HEK293 (cell line): ENCODE measurements around the gene SMIM41.

Source experiments
- OSR2 ChIP-seq: fragments of 450-650 bp; formaldehyde crosslinking; IDR thresholded peaks from 2 replicates; pipeline ENCODE4 v1.5.1; 2016; ENCODE audit warnings: missing biosample characterization, missing genetic modification characterization
- SP2 ChIP-seq: fragments of 450-650 bp; formaldehyde crosslinking; IDR thresholded peaks from 2 replicates; pipeline ENCODE4 v1.5.1; 2016; ENCODE audit warnings: missing biosample characterization, missing genetic modification characterization
- ZBTB17 ChIP-seq: fragments of 450-650 bp; formaldehyde crosslinking; IDR thresholded peaks from 2 replicates; pipeline ENCODE4 v1.5.1; 2016; ENCODE audit warnings: missing biosample characterization, missing genetic modification characterization
- ZNF416 ChIP-seq: fragments of 450-650 bp; formaldehyde crosslinking; IDR thresholded peaks from 2 replicates; pipeline ENCODE4 v1.5.1; 2016; ENCODE audit warnings: missing biosample characterization, missing genetic modification characterization
- ZNF530 ChIP-seq: fragments of 450-650 bp; formaldehyde crosslinking; IDR thresholded peaks from 2 replicates; pipeline ENCODE4 v1.5.1; 2016; ENCODE audit warnings: low read depth, missing biosample characterization, missing genetic modification characterization
- TF ChIP-seq, protein P1 (sequence below): fragments of 450-650 bp; formaldehyde crosslinking; IDR thresholded peaks from 2 replicates; pipeline ENCODE4 v1.5.1; 2016; ENCODE audit warnings: missing biosample characterization, missing genetic modification characterization
- TF ChIP-seq, protein P2 (sequence below): IDR thresholded peaks from 2 replicates; pipeline ENCODE4 v1.6.1; 2011; ENCODE audit warnings: mild to moderate bottlenecking, low read depth, low read length, borderline replicate concordance
- TF ChIP-seq, protein P3 (sequence below): fragments of 450-650 bp; formaldehyde crosslinking; IDR thresholded peaks from 2 replicates; pipeline ENCODE4 v1.5.1; 2016; ENCODE audit warnings: missing biosample characterization, missing genetic modification characterization
- TF ChIP-seq, protein P4 (sequence below): fragments of 450-650 bp; formaldehyde crosslinking; IDR thresholded peaks from 2 replicates; pipeline ENCODE4 v1.5.1; 2016; ENCODE audit warnings: missing biosample characterization, missing genetic modification characterization

DNA sequence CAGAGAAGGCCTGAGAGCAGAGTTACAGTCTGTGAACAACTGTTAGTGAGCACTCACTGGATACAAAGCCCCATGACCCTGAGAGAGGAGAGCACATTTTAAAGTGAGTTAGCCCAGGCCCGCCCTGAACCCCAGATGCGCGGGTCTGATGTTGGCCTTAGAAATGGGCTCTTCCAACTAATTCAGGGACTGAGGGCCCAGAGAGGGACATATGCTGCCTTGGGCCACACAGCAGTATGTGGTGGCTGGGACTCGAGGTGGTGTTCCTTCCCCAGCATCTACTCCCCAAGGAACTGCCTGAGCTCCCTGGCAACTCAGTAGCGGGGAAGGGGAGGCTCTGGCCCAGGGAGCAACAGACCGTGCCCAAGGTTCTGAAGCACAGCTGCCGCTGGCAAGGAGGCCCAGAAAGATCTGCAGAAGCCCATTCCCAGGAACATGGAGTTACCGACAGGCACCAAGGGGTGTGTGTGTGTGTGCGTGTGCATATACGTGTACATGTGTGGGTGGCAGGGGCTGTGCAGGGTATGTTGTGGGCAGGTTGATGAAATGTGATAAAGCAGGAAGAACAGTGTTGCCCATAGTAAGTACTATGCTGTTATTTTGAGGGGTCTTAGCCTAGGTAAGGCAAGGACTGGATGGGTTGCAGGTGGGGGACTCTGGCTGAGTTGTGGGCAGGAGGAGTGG is 71.8 kb downstream of the SMIM41 start:
- TF ChIP-seq, protein P1, sequence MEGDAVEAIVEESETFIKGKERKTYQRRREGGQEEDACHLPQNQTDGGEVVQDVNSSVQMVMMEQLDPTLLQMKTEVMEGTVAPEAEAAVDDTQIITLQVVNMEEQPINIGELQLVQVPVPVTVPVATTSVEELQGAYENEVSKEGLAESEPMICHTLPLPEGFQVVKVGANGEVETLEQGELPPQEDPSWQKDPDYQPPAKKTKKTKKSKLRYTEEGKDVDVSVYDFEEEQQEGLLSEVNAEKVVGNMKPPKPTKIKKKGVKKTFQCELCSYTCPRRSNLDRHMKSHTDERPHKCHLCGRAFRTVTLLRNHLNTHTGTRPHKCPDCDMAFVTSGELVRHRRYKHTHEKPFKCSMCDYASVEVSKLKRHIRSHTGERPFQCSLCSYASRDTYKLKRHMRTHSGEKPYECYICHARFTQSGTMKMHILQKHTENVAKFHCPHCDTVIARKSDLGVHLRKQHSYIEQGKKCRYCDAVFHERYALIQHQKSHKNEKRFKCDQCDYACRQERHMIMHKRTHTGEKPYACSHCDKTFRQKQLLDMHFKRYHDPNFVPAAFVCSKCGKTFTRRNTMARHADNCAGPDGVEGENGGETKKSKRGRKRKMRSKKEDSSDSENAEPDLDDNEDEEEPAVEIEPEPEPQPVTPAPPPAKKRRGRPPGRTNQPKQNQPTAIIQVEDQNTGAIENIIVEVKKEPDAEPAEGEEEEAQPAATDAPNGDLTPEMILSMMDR (tag by site-specific recombination) = no peak
- TF ChIP-seq, protein P2, sequence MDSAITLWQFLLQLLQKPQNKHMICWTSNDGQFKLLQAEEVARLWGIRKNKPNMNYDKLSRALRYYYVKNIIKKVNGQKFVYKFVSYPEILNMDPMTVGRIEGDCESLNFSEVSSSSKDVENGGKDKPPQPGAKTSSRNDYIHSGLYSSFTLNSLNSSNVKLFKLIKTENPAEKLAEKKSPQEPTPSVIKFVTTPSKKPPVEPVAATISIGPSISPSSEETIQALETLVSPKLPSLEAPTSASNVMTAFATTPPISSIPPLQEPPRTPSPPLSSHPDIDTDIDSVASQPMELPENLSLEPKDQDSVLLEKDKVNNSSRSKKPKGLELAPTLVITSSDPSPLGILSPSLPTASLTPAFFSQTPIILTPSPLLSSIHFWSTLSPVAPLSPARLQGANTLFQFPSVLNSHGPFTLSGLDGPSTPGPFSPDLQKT = no peak
- TF ChIP-seq, protein P3, sequence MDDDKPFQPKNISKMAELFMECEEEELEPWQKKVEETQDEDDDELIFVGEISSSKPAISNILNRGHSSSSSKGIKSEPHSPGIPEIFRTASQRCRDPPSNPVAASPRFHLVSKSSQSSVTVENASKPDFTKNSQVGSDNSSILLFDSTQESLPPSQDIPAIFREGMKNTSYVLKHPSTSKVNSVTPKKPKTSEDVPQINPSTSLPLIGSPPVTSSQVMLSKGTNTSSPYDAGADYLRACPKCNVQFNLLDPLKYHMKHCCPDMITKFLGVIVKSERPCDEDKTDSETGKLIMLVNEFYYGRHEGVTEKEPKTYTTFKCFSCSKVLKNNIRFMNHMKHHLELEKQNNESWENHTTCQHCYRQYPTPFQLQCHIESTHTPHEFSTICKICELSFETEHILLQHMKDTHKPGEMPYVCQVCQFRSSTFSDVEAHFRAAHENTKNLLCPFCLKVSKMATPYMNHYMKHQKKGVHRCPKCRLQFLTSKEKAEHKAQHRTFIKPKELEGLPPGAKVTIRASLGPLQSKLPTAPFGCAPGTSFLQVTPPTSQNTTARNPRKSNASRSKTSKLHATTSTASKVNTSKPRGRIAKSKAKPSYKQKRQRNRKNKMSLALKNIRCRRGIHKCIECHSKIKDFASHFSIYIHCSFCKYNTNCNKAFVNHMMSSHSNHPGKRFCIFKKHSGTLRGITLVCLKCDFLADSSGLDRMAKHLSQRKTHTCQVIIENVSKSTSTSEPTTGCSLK = no peak
- no peak for TF ChIP-seq ZNF530 (tag by site-specific recombination)
- TF ChIP-seq, protein P4, sequence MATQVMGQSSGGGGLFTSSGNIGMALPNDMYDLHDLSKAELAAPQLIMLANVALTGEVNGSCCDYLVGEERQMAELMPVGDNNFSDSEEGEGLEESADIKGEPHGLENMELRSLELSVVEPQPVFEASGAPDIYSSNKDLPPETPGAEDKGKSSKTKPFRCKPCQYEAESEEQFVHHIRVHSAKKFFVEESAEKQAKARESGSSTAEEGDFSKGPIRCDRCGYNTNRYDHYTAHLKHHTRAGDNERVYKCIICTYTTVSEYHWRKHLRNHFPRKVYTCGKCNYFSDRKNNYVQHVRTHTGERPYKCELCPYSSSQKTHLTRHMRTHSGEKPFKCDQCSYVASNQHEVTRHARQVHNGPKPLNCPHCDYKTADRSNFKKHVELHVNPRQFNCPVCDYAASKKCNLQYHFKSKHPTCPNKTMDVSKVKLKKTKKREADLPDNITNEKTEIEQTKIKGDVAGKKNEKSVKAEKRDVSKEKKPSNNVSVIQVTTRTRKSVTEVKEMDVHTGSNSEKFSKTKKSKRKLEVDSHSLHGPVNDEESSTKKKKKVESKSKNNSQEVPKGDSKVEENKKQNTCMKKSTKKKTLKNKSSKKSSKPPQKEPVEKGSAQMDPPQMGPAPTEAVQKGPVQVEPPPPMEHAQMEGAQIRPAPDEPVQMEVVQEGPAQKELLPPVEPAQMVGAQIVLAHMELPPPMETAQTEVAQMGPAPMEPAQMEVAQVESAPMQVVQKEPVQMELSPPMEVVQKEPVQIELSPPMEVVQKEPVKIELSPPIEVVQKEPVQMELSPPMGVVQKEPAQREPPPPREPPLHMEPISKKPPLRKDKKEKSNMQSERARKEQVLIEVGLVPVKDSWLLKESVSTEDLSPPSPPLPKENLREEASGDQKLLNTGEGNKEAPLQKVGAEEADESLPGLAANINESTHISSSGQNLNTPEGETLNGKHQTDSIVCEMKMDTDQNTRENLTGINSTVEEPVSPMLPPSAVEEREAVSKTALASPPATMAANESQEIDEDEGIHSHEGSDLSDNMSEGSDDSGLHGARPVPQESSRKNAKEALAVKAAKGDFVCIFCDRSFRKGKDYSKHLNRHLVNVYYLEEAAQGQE (tag by site-specific recombination) = no peak
- no peak for TF ChIP-seq OSR2 (tag by site-specific recombination)
- TF ChIP-seq ZBTB17 (tag by site-specific recombination) = no peak
- no peak for TF ChIP-seq SP2 (tag by site-specific recombination)
- no peak for TF ChIP-seq ZNF416
